GOT3 (cell line): ENCODE measurements around the gene MMP24.
A peak's percentile ranks its signal among the peaks of the same experiment; 100 is the strongest.
"Not testable (repeated sequence)": the region's sequence is repeated elsewhere in the genome, so short reads cannot be mapped to it uniquely, and the experiment has no call there.

Source experiments
- DNase-seq: peaks from one replicate; lab custom pipeline; 2025; ENCODE audit warnings: mixed read lengths; lab: John Stamatoyannopoulos, UW

The MMP24 gene

DNA sequence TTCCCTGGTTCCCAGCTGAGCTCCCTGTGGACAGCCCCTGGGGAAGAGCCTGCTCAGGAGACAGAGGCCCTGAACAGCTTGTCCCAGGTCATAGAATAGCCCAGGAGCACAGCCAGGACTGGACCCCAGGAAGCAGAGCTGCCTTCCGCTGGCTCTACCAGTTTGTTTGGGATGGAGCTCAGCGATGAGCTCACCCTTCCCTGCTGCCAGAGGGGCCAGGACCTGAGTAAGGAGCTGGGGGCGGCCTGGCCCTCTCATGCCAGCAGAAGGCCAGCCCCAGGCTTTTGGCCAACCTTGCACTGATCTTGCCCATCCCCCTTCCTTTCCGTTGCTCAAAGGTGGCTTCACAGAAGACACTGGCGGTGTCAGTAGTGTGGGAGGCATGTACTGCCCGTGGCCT lies 33.9 kb downstream of the MMP24 start:
- DNase-seq: no peak

GRCh38 chr20:35262321-35262720 lies 35.8 kb downstream of the MMP24 start:
- not testable (repeated sequence) for DNase-seq

GRCh38 chr20:35262731-35263531 lies 36.4 kb downstream of the MMP24 start:
- not testable (repeated sequence) for DNase-seq

DNA sequence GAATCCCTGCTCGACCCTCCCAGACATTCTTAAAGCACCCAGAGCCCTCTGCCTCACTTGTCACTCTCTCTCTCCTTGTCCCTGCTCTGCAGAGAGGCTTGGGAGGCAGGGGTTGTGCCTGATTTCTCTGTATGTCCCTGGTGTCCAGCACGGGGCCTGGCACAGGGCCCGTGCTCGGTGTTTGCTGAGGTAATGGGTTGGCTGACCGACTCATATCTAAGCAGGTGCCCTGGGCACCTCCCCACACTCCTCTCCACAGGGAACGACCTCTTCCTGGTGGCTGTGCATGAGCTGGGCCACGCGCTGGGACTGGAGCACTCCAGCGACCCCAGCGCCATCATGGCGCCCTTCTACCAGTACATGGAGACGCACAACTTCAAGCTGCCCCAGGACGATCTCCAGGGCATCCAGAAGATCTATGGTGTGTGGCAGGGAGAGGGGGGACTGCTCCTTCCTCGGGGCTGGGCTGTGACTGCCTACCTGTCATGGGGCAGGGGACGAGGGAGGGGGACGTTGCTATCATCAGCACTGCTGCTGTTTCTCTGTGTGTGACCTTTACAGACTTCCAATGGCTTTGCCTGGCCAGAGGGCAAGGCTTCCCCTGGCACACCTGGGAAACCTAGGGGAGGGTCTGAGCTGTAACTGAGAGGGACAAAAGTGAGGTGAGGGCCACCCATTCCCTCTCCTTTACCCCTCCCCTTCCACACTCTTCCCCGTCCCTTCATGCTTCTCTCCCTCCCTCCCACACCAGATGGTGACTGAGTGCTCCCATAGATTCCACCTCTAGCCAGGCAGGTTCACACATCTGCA lies 37.2 kb downstream of the MMP24 start:
- DNase-seq: no peak

- DNase-seq: no peak
These were observed 38.3 kb downstream of the MMP24 start for GRCh38 chr20:35264755-35265154.

- no peak for DNase-seq
These were observed 40.6 kb downstream of the MMP24 start for GRCh38 chr20:35267092-35267491.

DNA sequence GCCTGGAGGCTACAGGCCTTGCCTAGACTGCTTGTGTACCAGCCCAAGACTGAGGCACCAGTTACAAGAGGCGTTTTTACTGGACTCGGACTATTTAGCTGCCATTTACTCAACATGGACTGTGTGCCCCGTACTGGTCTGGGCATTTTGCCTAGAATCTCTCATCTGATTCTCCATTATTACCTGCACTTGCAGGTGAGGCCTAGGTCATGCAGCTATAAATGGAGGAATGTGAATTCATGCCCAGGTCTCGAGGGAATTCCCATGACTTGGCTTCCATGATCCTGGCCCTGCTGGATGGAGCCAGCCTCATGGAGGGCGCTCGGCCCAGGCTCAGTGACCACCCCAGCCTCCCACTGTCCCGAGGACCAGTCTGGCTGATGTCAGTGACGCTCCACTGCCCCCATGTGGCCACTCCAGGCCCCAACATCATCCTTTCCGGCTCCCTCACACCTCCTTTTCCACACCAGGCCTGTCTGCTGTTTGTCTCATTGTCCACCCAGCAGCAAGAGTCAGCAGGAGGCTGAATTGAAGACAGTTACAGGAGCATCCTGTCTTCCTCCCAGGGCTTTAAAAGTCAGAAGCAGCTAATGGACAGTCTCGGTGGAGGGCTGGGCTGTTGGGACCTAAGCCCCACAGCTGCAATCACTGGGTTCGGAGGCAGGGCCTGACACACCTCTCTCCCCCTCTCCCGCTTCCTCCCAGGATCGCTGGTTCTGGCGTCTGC lies 42.7 kb downstream of the MMP24 start:
- no peak for DNase-seq

DNA sequence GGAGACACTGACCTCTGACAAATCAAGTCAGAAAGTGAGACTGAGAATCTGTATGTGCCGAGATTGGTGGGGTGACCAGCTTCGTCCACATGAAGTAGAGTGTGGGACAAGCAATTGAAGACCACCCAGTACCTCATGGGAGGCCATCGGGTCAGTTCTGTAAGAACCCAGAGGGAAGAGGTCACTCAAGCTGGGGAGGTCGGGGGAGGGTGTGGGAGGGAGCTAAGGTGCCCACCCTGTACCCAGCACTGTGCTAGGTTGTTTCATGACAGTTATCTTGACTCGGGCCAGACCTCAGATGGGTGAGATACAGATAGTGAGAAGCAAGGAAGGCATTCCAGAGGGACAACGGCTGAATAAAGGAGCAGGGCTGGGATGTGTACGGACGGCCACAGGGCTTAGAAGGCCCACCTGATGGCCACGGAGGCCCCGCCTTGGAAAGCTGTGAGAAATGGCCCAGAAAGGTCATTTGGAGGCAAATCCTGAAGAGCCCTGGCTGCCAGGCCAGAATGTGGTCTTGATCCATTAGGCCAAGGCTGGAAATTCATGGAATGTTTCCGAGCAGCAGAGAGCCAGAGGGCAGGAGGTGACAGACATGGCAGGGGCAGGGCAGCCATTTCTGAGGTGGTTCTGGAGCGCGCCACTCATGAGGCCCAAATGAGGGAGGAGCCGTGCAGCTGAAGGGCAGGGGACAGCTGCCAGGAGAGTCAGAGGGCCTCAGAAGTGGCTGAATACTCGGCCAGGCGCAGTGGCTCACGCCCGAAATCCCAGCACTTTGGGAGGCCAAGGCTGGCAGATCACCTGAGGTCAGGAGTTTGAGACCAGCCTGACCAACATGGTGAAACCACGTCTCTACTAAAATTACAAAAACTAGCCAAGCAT lies 43.8 kb downstream of the MMP24 start:
- DNase-seq: no peak

- DNase-seq: no peak
These were observed 44.8 kb downstream of the MMP24 start for GRCh38 chr20:35271073-35271882.

DNA sequence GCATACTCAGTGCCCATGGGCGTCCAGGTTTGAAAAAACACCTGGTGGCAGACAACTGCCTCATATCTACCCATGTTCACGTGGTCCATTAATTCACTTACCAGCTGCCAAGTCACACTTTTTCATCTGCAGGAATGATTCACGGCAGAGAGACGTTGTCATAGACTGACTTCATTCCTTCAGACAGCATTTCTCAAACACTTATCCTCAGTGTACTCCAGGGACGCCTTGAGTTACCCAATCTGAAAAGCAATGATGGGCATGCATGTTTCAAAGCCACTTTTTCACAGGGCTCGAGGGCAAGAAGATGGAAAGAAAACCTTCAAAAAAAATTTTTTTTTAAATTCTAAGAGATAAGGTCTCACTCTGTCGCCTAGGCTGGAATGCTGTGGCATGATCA lies 45.4 kb downstream of the MMP24 start:
- DNase-seq: no peak

DNA sequence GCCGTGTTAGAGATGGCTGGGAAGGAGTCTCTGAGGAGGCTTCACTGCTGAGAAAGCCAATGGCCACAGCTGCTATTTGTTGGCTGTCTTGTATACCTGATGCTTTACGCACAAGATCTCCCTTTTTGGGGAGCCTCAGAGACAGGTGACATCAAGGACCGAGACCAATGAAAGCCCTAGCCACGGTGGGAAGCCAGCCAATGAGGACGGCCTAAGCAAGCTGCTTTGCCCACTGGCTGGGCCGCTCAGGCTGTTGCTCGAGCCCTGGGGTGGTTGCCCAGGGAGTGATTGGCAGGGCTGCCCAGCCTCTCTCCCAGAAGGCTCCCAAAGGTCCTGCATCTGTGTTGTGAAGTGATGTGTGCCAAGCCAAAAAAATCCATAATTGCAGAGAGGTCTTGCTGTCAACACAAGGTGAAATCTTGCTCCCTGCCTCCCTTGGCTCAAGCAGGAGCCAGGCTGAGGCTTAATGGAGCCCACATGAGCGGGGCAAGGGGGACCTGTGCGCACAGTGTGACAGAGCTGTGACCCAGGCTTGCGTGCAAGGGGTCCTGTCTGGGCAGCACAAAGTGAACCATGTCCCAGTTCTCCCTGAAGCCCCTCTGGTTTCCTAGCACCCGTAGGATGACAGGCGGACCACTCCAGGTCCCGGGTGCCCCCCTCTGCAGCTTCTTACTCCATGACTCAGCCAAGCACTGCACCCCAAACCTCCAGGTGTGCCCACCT lies 47.1 kb downstream of the MMP24 start:
- no peak for DNase-seq

GRCh38 chr20:35274172-35275092 lies 47.9 kb downstream of the MMP24 start:
- no peak for DNase-seq

- no peak for DNase-seq
These were observed 49.3 kb downstream of the MMP24 start for GRCh38 chr20:35275741-35276251.

DNA sequence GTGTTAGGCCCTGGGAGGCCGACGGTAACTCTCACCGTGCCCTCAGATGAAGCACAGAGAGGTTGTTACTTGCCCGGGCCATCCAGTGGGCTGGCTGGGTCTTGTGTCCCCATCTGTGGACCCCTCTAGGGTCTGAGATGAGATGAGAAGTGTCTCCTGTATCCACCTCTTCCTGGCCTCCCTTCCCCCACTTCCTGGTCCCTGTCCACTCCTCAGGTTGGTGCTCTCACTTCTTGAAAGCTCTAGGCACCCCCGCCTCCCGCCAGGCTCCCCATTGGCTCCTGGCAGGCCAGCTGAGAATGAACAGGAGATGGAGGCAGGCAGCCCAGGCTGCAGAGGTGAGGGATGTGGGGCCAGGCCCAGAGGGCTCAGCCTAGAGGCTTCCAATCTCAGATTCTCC lies 49.9 kb downstream of the MMP24 start:
- no peak for DNase-seq

DNA sequence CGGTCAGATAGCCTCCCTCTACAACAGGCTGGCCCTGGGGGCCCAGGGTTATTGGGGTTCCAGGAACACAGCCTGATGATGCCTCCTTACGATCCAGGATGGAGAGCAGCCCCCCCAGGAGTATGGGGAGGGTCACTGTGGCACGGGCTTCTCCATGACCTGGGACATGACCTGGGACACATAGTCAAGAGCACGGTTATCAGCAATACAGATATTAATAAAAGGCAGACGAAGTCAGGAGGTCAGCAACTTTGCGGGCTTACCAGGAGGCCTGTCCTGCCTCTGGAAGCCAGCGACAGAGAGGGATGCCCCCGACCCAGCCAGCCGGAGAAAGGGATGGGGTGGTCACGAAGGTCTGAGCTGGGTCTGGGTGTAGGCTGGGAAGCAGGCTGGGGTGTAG lies 50.6 kb downstream of the MMP24 start:
- no peak for DNase-seq

GRCh38 chr20:35277531-35278395 lies 51.3 kb downstream of the MMP24 start, which contains the start of gene MMP24OS:
Gene MMP24OS, minus strand, starts transcription at chr20:35278122. Its CDS starts 193 bp downstream, at chr20:35277929.
- DNase-seq: peak; percentile 66

- no peak for DNase-seq
These were observed 52.5 kb downstream of the MMP24 start for GRCh38 chr20:35279040-35279439.
